AG04450 (cell line): ENCODE data around the gene WDFY1. TPM values are rescaled to one million over a fixed set of nuclear protein-coding genes. Genes with fewer than 3 reads are reported as not detected.

Experiments used
- CTCF ChIA-PET: fragments of 300-600, 350-600 bp; formaldehyde crosslinking; extraction: SDS; loops from one replicate; lab custom pipeline; 2022; ENCODE audit warnings: antibody characterized with exemption, inconsistent platforms; lab: Charles Lee
- POLR2A ChIA-PET: fragments of 350-600 bp; formaldehyde crosslinking; extraction: SDS; loops from one replicate; lab custom pipeline; 2021; ENCODE audit warnings: antibody characterized with exemption, inconsistent platforms; lab: Yijun Ruan, JAX
- DNase-seq: peaks from one replicate; pipeline ENCODE4 v3.0.0-alpha.2; 2011; ENCODE audit warnings: low read depth, low spot score
- H3K27ac ChIP-seq: one replicate; pipeline ENCODE4 v1.5.1; 2012; ENCODE audit warnings: low read depth, low read length, control low read depth
- H3K27me3 ChIP-seq: one replicate; pipeline ENCODE4 v1.6.0; 2012; ENCODE audit warnings: low read length; ENCODE audit not compliant: control insufficient read depth, insufficient read depth
- H3K4me3 ChIP-seq: 2 replicates; pipeline ENCODE4 v1.5.1; 2011; ENCODE audit warnings: mild to moderate bottlenecking, low read depth, low read length, control low read depth
- H3K9me3 ChIP-seq: 2 replicates; pipeline ENCODE4 v1.5.1; 2012; ENCODE audit warnings: low read length; ENCODE audit not compliant: control insufficient read depth, insufficient read depth
- CTCF ChIP-seq: IDR thresholded peaks from 2 replicates; pipeline ENCODE4 v1.5.1; 2011; ENCODE audit warnings: low read depth, low read length, control low read depth, inconsistent platforms
- polyA plus RNA-seq: library from polyadenylated mRNA; depleted of rRNA; stranded (reverse); fragments of >200 nt; gene quantifications from 2 replicates; pipeline ENCODE4 v1.2.3, GENCODE V29; 2011

Gene WDFY1
- polyA plus RNA-seq, 1 experiment = 74.8 TPM

- ChIA-PET POLR2A (interaction anchor here (0.9 kb wide), 1 partner anchor 136 kb away, joined by 4 read pairs; no protein-coding TSS in a partner anchor), CTCF (interaction anchor here (0.9 to 1.5 kb wide), 5 partner anchors 11 to 889 kb away, joined by 3 to 8 read pairs (median 6); no protein-coding TSS in a partner anchor)
- Histone ChIP-seq H3K27ac (no peak overlapping the region), H3K27me3 (no peaks in the 10 kb centered on the region), H3K9me3 (no peaks in the 10 kb centered on the region), H3K4me3 (no peak overlapping the region)
- DNase-seq = no peak
- no peak for TF ChIP-seq CTCF
These were observed 84.1 kb downstream of the WDFY1 start for GRCh38 chr2:223860809-223861738.

GRCh38 chr2:223859070-223859469 lies 86.1 kb downstream of the WDFY1 start:
- Histone ChIP-seq H3K27me3 (no peaks in the 10 kb centered on the region), H3K9me3 (no peaks in the 10 kb centered on the region), H3K27ac (no peak overlapping the region), H3K4me3 (no peak overlapping the region)
- ChIA-PET CTCF (interaction anchor here (0.6 kb wide), 1 partner anchor 10 kb away, joined by 3 read pairs; no protein-coding TSS in a partner anchor), POLR2A (interaction anchor here (0.6 kb wide), 1 partner anchor 13 kb away, joined by 3 read pairs; no protein-coding TSS in a partner anchor)
- no peak for DNase-seq
- TF ChIP-seq CTCF = no peak

- POLR2A ChIA-PET = no interaction called here
- no peaks in the 10 kb centered on the region for H3K9me3 ChIP-seq
- H3K4me3 ChIP-seq = no peak overlapping the region
- no peak overlapping the region for H3K27ac ChIP-seq
- DNase-seq = no peak
- CTCF ChIA-PET = interaction anchor here (0.9 kb wide), 1 partner anchor 397 kb away, joined by 3 read pairs; no protein-coding TSS in a partner anchor
- no peak for TF ChIP-seq CTCF
- no peaks in the 10 kb centered on the region for H3K27me3 ChIP-seq
These were observed 88.6 kb downstream of the WDFY1 start for GRCh38 chr2:223856584-223856983.

GRCh38 chr2:223856021-223856420 lies 89.1 kb downstream of the WDFY1 start:
- CTCF ChIA-PET = no interaction called here
- no peak for TF ChIP-seq CTCF
- no peak for DNase-seq
- no peaks in the 10 kb centered on the region for H3K27me3 ChIP-seq
- H3K27ac ChIP-seq = no peak overlapping the region
- POLR2A ChIA-PET = no interaction called here
- H3K4me3 ChIP-seq = no peak overlapping the region
- H3K9me3 ChIP-seq = no peaks in the 10 kb centered on the region

- Histone ChIP-seq H3K4me3 (no peak overlapping the region), H3K9me3 (peaks cover 1% of the 10 kb centered on the region; the same call in 1 of the 2 replicates), H3K27me3 (no peaks in the 10 kb centered on the region), H3K27ac (no peak overlapping the region)
- ChIA-PET POLR2A (no interaction called here), CTCF (no interaction called here)
- no peak for DNase-seq
- no peak for TF ChIP-seq CTCF
These were observed 89.7 kb downstream of the WDFY1 start for GRCh38 chr2:223855426-223855825.
